Fibroblast of lung (primary cell): Measurements from ENCODE around the gene SHROOM3.

ENCODE experiments used
- CTCF ChIP-seq, 2 donors: IDR thresholded peaks in 1 of 2; conservative IDR thresholded peaks in 1 of 2; 1 replicate in 1 of 2; 2 replicates in 1 of 2; pipeline ENCODE4 v1.5.1; 2011 to 2012; ENCODE audit warnings: low read length in 2 of 2, control low read depth in 1 of 2, inconsistent platforms in 1 of 2, low read depth in 1 of 2, mild to moderate bottlenecking in 1 of 2
- EZH2 ChIP-seq: IDR thresholded peaks from 2 replicates; pipeline ENCODE4 v1.5.1; 2012; ENCODE audit warnings: low read length, control low read depth, mild to moderate bottlenecking; ENCODE audit errors: missing control alignments

GRCh38 chr4:76589402-76589801, 154.4 kb downstream of the SHROOM3 start:
- no peak for TF ChIP-seq CTCF (conservative IDR thresholded peaks at IDR 0.05 in 1 of 2, IDR thresholded peaks at IDR 0.05 in 1 of 2; ENCODE audit: low read depth in 1 of 2, low read length in 2 of 2)
- no peak for TF ChIP-seq EZH2
